ENCODE results near the gene JADE2.

GRCh38 chr5:134549714-134550113 lies 24.2 kb downstream of the JADE2 start:
- TF ChIP-seq CTCF (IDR thresholded peaks at IDR 0.05; ENCODE audit: low read depth, low read length), result no peak
- TF ChIP-seq POLR2A (IDR thresholded peaks at IDR 0.05; ENCODE audit: extremely low read depth, insufficient read length), result no peak
- no peak for TF ChIP-seq MAX (IDR thresholded peaks at IDR 0.05; ENCODE audit: low read depth, low read length)
- TF ChIP-seq MYC (IDR thresholded peaks at IDR 0.05; ENCODE audit: low read depth, low read length), result no peak

All from NB4 (cell line).